ENCODE data around the gene AAR2.

Gene AAR2

DNA sequence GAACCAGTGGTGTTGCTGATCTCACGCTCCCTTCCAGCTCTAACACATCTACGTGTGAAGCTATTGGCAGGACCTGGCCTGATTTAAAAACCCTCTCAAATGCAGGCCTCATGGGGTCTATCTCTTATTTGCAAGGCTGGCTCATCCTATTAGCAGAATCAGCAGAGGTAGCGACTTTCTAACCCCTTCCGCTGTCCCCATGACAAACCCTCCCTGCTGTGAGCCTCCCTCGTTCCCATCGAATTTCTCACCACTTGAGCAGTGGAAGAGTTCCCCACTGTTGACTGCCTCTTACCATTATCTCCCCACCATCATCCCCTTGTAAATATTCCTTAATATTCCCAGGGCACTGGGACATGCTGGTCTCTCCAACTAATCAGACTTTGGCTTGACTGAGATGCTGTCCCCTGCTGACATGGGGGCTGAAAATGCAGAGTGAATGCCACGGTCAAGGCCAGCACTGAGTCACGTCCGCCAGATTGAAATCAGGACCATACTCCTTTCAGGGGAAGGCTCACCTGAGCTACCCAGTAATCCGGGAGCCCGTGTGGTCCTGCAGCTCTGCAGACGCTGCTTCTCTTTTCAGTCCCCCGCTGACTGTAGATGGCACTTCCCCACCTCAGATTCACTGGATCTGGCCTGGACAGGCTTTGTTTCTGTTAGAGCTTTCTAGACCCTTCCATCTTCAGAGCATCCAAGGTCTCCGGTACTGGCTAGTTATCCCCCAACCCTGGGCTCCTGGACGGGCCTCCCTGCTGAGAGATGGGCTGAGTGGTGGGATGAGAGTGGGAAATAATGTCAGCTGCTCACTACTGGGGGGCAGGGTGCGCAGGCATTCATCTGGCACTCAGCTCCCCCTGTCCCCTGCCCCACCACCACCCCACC is 23.1 kb downstream of the AAR2 start:
- in situ Hi-C loops (cut with HindIII; ENCODE audit: low sequenced_read_pairs) = no loop called here

DNA sequence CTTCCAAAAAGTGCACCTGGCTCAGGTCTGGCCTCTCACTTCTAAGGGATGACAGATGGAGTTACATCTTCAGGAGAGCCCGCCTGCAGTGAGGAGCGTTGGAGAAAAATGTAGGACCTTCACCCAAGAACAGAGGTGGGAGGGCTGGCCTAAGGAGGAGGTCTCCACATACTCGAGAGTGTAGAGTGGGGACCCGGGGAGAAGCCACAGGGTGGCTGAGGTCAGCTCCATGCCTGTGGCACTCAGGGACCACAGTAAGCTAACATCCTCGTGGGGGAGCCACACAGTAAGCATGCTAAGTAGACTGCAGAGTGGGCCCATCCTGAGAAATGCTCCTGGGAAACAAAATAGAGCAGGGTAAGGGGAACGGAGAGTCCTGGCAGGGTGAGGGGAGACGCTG is 24.0 kb downstream of the AAR2 start:
- in situ Hi-C loops (cut with HindIII; ENCODE audit: low sequenced_read_pairs) = no loop called here

DNA sequence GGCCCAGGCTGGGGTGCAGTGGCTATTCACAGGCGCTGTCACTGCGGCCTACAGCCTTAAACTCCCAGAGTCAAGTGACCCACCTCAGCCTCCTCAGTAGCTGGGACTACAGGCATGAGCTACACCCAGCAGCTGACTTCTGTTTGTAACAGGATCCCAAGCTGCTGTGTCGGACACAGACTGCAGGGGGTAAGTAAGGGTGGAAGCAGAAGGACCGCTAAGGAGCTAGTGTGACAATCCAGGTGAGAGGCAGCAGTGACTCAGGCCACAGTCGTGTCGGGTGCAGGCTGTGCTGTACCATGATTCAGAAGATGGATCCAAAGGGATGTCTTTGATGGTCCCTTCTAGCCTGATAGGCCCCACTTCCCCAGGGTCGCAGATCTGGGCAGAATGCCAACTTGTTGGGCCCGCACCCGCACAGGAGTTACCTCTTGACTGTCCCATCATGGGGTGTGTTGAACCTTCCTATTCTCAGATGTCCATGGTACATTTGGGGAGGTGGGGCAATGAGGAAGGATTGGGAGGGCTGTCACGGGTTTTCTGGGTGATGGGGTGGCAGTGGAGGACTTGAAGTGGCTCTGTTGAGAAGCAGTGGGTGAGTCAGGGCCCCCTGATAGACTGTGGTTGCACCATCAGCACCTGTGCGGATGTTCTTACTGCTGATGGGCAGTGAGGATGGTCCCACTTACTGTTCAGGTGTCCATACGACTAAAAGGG is 25.3 kb downstream of the AAR2 start:
- in situ Hi-C loops (cut with HindIII; ENCODE audit: low sequenced_read_pairs) = no loop called here

- in situ Hi-C loops (cut with HindIII; ENCODE audit: low sequenced_read_pairs) = no loop called here
These were observed 26.2 kb downstream of the AAR2 start for GRCh38 chr20:36262440-36262839.

- in situ Hi-C loops (cut with HindIII; ENCODE audit: low sequenced_read_pairs) = no loop called here
These were observed 28.4 kb downstream of the AAR2 start for GRCh38 chr20:36264426-36265246.

DNA sequence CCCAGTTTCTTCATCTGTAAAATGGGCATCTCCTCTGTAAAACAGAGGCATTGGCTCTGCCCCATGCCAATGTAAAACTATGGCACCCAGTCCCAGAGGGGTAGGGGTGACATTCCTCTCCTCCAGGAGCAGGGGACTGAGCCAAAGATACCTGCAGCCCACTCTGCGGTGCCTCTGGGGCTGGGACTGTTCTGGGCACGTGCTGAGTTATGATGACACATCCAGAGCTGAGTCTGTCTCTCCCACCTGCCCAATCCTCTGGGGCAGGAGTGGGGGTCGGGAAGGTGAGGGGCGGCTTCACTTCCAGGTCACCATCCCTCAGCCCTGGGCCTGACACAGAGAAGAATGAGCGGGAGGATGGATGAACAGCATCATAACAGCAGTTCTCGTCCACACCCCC is 29.9 kb downstream of the AAR2 start:
- in situ Hi-C loops (cut with HindIII; ENCODE audit: low sequenced_read_pairs) = no loop called here

GRCh38 chr20:36267605-36268381 is 31.5 kb downstream of the AAR2 start:
- in situ Hi-C loops (cut with HindIII; ENCODE audit: low sequenced_read_pairs) = no loop called here

DNA sequence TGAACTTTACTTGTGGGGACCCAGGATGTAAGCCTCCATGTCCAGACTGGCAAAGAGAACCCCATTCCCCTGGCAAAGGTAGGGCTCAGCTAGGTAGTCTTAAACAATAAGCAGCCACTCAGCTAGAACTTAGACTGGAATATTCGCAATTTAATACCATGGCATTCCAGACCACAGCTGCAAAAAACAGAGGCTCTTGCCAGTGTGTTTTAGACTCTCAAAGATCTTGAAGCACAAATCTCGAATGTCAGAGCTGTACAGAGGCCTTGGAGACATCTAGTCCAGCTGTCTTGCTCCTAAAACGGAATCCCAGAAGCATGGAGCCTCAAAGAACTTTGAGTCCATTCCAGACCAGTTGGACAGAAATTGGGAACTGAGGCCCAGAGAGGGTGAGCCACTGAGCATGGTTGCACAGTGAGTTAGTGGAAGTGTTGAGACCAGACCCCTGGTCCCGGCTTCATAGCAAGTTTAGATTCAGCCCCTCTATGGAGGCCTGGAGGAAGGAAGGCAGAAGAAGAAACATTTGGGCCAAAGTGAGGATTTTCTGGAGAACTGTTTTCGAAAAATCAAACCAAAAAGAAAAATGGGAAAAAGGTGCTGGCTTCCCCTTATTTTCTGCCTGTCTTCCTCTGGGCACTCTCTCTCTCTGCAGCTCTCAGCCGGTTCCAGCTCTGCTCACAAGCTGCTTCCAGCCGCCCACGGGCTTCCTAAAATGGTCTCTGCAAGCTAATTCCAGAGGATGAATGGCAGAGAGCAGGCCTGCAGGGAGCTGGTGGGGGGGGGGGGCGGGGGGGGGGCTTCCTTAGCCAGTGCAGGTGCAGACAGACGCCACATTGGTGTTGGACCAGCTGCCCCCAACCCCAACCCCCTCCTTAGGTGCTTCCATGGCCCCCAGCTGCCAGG is 32.4 kb downstream of the AAR2 start:
- in situ Hi-C loops (cut with HindIII; ENCODE audit: low sequenced_read_pairs) = no loop called here

DNA sequence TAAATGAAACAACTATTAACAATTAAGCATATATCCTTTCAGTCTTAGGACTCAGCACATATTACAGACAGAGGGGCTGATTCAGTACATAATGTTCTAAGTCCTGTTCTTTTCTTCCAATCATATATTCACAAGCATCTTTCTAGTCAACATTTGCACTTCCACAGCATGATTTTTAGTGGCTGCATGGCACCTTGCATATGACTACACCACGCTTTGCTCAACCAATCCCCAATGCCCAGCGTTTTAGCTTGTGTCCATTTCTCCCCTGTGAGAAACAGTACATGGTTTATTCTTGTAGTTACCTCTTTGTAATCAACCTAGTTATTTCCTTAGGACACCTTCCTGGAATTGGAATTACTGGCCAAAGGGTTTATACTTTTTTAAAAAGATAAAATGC is 33.2 kb downstream of the AAR2 start:
- in situ Hi-C loops (cut with HindIII; ENCODE audit: low sequenced_read_pairs) = no loop called here

GRCh38 chr20:36270744-36271638 is 34.7 kb downstream of the AAR2 start:
- in situ Hi-C loops (cut with HindIII; ENCODE audit: low sequenced_read_pairs) = no loop called here

GRCh38 chr20:36271639-36272546 is 35.6 kb downstream of the AAR2 start:
- in situ Hi-C loops (cut with HindIII; ENCODE audit: low sequenced_read_pairs) = no loop called here

DNA sequence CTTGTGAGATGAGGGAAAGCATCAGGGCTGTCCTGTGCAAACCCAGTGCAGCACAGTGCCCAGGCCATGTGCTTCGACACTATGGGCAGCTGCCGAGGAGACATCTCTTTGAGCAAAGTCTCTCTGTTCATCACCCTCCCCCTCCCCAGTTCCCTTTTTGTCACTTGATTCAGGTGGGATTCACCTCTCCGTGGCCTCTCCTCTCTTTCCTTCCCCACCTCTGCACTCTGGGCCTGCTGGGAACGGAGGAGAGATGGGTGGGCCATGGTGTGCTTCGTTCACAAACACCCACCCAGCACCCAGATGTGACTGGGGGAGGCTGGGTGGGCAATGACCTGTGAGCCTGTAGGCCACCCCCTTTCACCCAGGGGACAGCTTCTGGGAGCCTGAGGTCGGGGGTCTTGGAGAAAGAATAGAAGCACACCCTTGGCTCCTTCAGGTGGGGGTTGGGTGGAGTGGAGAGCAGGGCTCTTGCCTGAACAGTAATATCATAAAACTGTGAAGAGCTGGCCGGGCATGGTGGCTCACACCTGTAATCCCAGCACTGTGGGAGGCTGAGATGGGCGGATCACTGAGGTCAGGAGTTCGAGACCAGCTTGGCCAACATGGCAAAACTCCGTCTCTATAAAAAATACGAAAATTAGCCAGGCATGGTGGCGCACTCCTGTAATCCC is 36.4 kb downstream of the AAR2 start:
- in situ Hi-C loops (cut with HindIII; ENCODE audit: low sequenced_read_pairs) = no loop called here

DNA sequence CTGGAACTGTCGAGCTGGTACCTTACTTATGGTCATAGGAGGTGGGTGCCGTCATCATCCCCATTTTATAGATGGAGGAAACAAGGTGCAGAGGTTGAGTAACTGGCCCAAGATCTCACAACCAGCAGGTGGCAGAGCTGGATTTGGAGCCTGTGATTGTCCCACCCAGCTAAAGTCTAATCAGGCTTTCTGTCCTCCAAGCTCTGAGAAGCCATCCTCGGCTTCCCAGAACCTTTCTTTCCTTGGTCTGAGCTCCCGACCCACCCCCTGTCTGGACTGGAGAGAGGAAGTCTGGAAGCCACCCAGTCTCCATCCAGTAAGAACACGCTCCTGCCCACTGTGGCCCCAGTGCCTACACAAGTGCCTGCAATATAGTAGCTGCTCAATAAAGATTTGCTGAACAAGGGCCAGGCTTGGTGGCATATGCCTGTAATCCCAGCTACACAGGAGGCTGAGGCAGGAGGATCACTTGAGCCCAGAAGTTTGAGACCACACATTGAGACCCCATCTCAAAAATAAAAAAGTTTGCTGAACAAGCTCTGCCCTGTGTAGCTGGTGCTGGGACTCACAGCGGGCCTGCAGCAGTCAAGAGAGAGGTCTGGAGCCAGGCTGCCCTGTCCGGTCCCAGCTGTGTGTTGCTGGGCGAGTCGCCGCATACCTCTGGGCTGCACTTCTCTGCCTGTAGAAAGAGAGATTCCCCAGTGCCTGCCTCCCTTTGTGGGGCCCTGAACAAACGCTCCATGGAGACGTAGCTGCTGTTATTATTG is 37.3 kb downstream of the AAR2 start:
- in situ Hi-C loops (cut with HindIII; ENCODE audit: low sequenced_read_pairs) = no loop called here

- in situ Hi-C loops (cut with HindIII; ENCODE audit: low sequenced_read_pairs) = no loop called here
These were observed 38.0 kb downstream of the AAR2 start for GRCh38 chr20:36274181-36274841.

GRCh38 chr20:36275011-36275410 is 38.7 kb downstream of the AAR2 start:
- in situ Hi-C loops (cut with HindIII; ENCODE audit: low sequenced_read_pairs) = no loop called here
